Mesothelial cell of epicardium (in vitro differentiated cells): Measurements from ENCODE around the gene SAPCD2. TPM values are rescaled to one million over a fixed set of nuclear protein-coding genes. Genes with fewer than 3 reads are reported as not detected.

Source experiments
- DNase-seq, 2 experiments: peaks; one replicate each; pipeline ENCODE4 v3.0.0; 2021; ENCODE audit warnings: low spot score in 2 of 2; ENCODE audit not compliant: unreplicated experiment in 2 of 2
- H3K27ac Mint-ChIP-seq: 2 replicates; pipeline ENCODE4 v1.8.0; 2021; ENCODE audit warnings: mixed read lengths
- H3K27me3 Mint-ChIP-seq: 2 replicates; pipeline ENCODE4 v1.8.0; 2021; ENCODE audit warnings: low read depth, mixed read lengths
- H3K36me3 Mint-ChIP-seq: 2 replicates; pipeline ENCODE4 v1.8.0; 2021; ENCODE audit warnings: mixed read lengths
- H3K4me1 Mint-ChIP-seq: 2 replicates; pipeline ENCODE4 v1.8.0; 2021; ENCODE audit warnings: mixed read lengths
- H3K4me3 Mint-ChIP-seq: 2 replicates; pipeline ENCODE4 v1.8.0; 2021; ENCODE audit warnings: mild to moderate bottlenecking, moderate library complexity, mixed read lengths
- H3K9me3 Mint-ChIP-seq: 2 replicates; pipeline ENCODE4 v1.8.0; 2021; ENCODE audit warnings: mixed read lengths
- total RNA-seq: library from RNA; stranded (reverse); gene quantifications from 3 replicates; pipeline ENCODE4 v1.2.1, GENCODE V29; 2021
- TF ChIP-seq, protein P1 (sequence below): fragments of 200-600 bp; sonication (generic); IDR thresholded peaks from one replicate; pipeline ENCODE4 v1.5.0; 2021; ENCODE audit warnings: antibody characterized with exemption; ENCODE audit not compliant: unreplicated experiment

The SAPCD2 gene
- total RNA-seq, 1 donor from 2014 or later: 5.9 TPM

DNA sequence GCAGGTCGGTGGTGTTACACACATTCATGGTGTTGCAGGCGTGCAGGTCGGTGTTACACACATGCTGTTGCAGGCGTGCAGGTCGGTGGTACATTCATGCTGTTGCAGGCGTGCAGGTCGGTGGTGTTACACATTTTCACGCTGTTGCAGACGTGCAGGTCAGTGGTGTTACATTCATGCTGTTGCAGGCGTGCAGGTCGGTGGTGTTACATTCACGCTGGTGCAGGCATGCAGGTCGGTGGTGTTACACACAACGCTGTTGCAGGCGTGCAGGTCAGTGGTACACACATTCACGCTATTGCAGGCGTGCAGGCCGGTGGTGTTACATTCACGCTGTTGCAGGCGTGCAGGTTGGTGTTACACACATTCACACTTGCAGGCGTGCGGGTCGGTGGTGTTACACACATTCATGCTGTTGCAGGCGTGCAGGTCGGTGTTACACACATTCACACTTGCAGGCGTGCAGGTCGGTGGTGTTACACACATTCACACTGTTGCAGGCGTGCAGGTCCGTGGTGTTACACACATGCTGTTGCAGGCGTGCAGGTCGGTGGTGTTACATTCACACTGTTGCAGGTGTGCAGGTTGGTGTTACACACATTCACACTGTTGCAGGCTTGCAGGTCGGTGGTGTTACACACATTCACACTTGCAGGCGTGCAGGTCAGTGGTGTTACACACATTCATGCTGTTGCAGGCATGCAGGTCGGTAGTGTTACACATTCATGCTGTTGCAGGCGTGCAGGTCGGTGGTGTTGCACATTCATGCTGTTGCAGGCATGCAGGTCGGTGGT is 33.0 kb upstream of the SAPCD2 start:
- TF ChIP-seq, protein P1, sequence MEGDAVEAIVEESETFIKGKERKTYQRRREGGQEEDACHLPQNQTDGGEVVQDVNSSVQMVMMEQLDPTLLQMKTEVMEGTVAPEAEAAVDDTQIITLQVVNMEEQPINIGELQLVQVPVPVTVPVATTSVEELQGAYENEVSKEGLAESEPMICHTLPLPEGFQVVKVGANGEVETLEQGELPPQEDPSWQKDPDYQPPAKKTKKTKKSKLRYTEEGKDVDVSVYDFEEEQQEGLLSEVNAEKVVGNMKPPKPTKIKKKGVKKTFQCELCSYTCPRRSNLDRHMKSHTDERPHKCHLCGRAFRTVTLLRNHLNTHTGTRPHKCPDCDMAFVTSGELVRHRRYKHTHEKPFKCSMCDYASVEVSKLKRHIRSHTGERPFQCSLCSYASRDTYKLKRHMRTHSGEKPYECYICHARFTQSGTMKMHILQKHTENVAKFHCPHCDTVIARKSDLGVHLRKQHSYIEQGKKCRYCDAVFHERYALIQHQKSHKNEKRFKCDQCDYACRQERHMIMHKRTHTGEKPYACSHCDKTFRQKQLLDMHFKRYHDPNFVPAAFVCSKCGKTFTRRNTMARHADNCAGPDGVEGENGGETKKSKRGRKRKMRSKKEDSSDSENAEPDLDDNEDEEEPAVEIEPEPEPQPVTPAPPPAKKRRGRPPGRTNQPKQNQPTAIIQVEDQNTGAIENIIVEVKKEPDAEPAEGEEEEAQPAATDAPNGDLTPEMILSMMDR: no peak
- Mint-ChIP-seq H3K27me3 (no peaks in the 10 kb centered on the region), H3K36me3 (peaks cover 15% of the 10 kb centered on the region), H3K4me3 (no peak overlapping the region), H3K27ac (no peak overlapping the region), H3K4me1 (no peaks in the 10 kb centered on the region), H3K9me3 (no peaks in the 10 kb centered on the region)
- no peak for DNase-seq

DNA sequence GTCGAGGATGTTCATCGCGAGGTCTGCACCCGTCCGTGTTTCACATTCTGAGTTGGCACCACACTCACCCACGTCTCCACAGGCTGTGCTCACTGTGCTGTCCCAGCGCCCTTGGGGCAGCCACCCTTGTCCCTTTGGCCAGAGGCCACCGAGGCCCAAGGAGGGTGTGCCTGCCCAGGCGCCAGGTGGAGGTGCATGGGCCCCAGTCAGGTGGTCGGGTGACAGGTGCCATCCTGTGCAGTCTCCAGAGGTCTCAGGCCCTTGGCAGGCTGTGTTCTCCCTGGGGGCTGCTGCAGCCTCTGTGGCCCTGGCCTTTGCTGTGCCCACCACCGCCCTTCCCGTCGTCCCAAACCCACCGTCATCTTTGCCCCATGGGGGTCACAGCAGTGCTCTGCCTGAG is 28.9 kb upstream of the SAPCD2 start:
- H3K36me3 Mint-ChIP-seq: peaks cover 15% of the 10 kb centered on the region
- H3K9me3 Mint-ChIP-seq: no peaks in the 10 kb centered on the region
- H3K4me3 Mint-ChIP-seq: no peak overlapping the region
- TF ChIP-seq, protein P1: no peak
- no peak overlapping the region for H3K27ac Mint-ChIP-seq
- H3K4me1 Mint-ChIP-seq: no peaks in the 10 kb centered on the region
- DNase-seq: no peak
- H3K27me3 Mint-ChIP-seq: no peaks in the 10 kb centered on the region

DNA sequence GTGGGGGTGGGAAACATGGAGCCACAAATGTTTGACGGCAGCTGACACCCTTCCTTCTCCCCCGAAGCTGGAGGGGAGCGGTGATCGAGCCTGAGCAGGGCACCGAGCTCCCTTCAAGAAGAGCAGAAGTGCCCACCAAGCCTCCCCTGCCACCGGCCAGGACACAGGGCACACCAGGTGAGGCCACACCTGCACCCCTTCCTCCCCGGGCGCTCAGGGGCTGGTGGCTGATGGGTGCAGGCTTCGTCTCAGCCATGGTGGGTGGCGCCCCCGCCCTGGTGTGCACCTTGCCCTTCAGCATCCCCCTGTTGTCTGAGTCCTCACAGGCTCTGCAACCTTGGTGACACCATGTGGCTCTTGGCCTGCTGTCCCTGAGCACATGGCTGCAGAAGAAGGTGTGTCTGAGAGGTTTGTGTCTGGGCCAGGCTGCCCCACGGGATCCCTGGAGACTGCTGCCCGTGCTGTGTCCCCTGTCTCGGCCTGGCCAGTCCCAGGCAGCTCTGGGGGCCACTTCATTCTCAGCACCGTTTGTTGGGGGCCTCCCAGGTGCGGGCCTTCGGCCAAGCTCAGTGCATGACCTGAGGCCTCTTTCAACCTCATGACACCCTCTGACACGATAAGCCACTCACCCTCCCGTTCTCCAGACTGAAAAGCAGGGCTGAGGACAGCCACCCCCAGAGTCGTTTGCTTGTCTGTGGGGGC is 27.6 kb upstream of the SAPCD2 start:
- no peak overlapping the region for H3K27ac Mint-ChIP-seq
- peaks cover 17% of the 10 kb centered on the region for H3K36me3 Mint-ChIP-seq

DNA sequence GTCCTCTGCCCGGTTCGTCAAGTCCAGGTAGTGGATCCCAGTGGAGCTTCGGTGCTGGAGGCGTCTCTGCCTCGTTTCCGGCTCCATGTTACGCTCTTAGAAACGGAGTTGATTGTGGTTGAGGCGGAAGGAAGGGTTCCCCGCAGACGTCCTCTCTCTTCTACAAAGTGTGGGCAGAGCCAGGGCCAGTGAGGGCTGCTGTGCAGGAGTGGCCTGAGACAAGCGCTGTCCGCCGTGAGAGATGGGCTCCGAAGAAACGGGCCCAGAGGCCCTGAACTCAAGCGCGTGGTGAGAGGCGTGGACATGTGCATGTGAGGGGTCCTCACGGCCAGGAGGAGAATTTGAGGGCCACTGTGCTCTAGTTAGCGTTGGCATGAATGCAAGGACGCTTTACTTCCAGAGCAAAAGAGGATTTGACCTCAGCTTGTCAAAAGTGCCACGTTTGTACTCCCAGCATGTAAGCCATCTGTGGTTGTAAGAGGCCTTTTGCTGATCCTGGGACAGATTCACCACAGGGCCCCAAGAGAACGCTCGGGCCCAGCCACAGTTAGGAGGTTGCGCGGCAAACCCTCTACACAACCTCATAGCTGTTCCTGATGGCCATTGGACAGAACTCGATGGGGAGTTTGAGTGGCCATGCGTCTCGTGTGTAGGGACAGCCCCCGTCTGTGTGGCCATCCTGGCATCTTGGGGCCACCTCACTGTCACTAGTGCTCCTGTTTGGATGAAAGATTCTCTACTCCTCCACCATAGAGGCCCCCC is 26.6 kb upstream of the SAPCD2 start:
- no peak overlapping the region for H3K4me3 Mint-ChIP-seq
- peaks cover 23% of the 10 kb centered on the region for H3K36me3 Mint-ChIP-seq
- no peak for DNase-seq
- no peaks in the 10 kb centered on the region for H3K27me3 Mint-ChIP-seq
- H3K4me1 Mint-ChIP-seq: no peaks in the 10 kb centered on the region
- no peaks in the 10 kb centered on the region for H3K9me3 Mint-ChIP-seq
- no peak overlapping the region for H3K27ac Mint-ChIP-seq
- TF ChIP-seq, protein P1: no peak

More for the DNA sequence above, 27.6 kb upstream of the SAPCD2 start:
- H3K4me3 Mint-ChIP-seq: no peak overlapping the region
- TF ChIP-seq, protein P1: no peak
- no peaks in the 10 kb centered on the region for H3K9me3 Mint-ChIP-seq
- H3K27me3 Mint-ChIP-seq: no peaks in the 10 kb centered on the region
- no peak for DNase-seq
- no peaks in the 10 kb centered on the region for H3K4me1 Mint-ChIP-seq

DNA sequence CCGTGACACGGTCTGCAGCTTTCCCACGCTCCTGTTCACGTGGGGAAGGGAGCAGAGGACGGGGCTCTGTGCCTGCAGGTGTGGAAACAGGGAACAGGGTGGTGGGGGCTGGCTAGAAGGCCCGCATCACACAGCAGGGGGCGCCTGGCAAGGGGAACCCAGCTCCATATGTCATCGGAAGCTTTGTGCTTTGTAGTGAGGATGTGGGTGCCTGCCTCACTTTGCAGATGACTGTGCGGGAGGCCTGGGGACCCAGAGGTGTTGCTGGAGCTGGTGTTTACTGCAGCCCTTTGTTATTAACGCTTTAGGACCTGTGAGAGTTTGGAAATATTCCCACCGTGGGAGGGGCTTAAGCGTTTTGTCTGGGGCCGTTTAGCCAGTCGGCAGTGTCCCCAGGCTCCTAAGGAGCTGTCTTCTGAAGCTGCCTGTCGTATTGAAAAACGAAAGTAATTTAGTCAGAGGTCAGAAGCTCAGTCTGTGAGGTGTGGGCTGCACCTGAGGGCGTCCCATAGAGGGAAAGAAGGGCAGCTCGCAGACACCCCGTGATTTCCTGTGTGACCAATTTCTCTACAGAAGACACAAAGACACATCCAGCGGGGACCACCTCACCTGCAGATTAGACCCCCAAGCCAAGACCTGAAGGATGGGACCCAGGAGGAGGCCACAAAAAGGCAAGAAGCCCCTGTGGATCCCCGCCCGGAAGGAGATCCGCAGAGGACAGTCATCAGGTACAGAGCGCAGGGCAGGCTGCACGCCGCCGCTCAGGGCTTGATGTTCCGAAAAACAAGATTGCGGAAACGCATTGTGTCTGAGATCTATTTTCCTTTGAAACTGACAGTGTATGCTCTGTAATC is 25.5 kb upstream of the SAPCD2 start:
- no peaks in the 10 kb centered on the region for H3K4me1 Mint-ChIP-seq
- DNase-seq: no peak
- H3K9me3 Mint-ChIP-seq: no peaks in the 10 kb centered on the region
- no peak overlapping the region for H3K27ac Mint-ChIP-seq
- peaks cover 26% of the 10 kb centered on the region for H3K36me3 Mint-ChIP-seq
- H3K4me3 Mint-ChIP-seq: no peak overlapping the region
- TF ChIP-seq, protein P1: no peak
- no peaks in the 10 kb centered on the region for H3K27me3 Mint-ChIP-seq
